ENCODE results near the gene ZDHHC13.

DNA sequence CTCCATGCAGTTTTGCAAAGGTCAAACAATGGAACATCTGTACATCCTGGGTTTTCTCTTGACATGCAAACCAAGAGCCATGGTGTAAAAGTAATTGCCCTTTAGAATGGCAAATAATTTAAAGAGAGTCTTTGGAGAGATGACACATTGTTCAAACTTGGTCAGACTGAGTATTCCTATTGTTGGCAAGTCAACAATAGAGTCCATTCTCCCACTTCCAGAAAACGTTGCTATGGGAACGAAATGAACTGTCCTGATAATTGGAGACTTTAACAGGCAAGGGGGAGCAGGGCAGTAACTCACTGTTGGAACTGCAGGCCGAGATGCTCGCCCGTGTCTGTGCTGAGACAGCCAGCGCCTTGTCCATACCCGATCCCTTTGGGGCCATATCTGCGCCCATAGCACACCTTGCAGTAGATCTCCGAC is 70.9 kb downstream of the ZDHHC13 start:
- TF ChIP-seq EZH2 (IDR thresholded peaks at IDR 0.05; ENCODE audit: low read length), result no peak
- TF ChIP-seq, protein P1, sequence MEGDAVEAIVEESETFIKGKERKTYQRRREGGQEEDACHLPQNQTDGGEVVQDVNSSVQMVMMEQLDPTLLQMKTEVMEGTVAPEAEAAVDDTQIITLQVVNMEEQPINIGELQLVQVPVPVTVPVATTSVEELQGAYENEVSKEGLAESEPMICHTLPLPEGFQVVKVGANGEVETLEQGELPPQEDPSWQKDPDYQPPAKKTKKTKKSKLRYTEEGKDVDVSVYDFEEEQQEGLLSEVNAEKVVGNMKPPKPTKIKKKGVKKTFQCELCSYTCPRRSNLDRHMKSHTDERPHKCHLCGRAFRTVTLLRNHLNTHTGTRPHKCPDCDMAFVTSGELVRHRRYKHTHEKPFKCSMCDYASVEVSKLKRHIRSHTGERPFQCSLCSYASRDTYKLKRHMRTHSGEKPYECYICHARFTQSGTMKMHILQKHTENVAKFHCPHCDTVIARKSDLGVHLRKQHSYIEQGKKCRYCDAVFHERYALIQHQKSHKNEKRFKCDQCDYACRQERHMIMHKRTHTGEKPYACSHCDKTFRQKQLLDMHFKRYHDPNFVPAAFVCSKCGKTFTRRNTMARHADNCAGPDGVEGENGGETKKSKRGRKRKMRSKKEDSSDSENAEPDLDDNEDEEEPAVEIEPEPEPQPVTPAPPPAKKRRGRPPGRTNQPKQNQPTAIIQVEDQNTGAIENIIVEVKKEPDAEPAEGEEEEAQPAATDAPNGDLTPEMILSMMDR (optimal IDR thresholded peaks at IDR 0.05 in 1 of 3, IDR thresholded peaks at IDR 0.05 in 1 of 3, conservative IDR thresholded peaks at IDR 0.05 in 1 of 3; ENCODE audit: extremely low read depth in 1 of 3, insufficient read depth in 2 of 3, low read length in 3 of 3), result no peak
